Measurements from ENCODE around the gene FSCB. TPM values are rescaled to one million over a fixed set of nuclear protein-coding genes. Genes with fewer than 3 reads are reported as not detected.

The FSCB gene
- total and polyA plus RNA-seq, 2 of the 4 experiments (the other 2 are of a cell fraction) = under 0.01 TPM; not detected in 1

GRCh38 chr14:44461811-44462210 is 45.3 kb downstream of the FSCB start:
- in situ Hi-C loops (cut with MboI; ENCODE audit: low sequenced_read_pairs) (no loop called here), dilution Hi-C loops (cut with HindIII; ENCODE audit: low sequenced_read_pairs, unreplicated experiment) (no loop called here), intact Hi-C loops (cut with micrococcal nuclease) (no loop called here)
- Histone ChIP-seq H4K20me1 (ENCODE audit: insufficient read depth, low read length) (no peaks in the 10 kb centered on the region), H3K56ac (ENCODE audit: extremely low read depth, insufficient read depth, low read length) (no peak overlapping the region), H4K5ac (ENCODE audit: low read depth, low read length) (no peak overlapping the region), H2AK9ac (replicated peaks; ENCODE audit: low read depth, low read length, poor library complexity) (no peak overlapping the region), H3K4ac (ENCODE audit: low read depth, low read length) (no peak overlapping the region), H3K18ac (ENCODE audit: low read depth, low read length) (no peak overlapping the region), H2AK5ac (ENCODE audit: low read depth, low read length) (no peak overlapping the region), H3K14ac (replicated peaks; ENCODE audit: low read depth, low read length) (no peak overlapping the region), H3K9ac (ENCODE audit: low read depth, low read length) (no peak overlapping the region), H3K27me3 (ENCODE audit: control insufficient read depth, insufficient read depth, low read length) (no peaks in the 10 kb centered on the region), H3K9me1 (ENCODE audit: insufficient read depth, low read length) (no peaks in the 10 kb centered on the region), H3K9me3 (ENCODE audit: control insufficient read depth, insufficient read depth, low read length) (peaks cover 6% of the 10 kb centered on the region; the same call in 1 of the 2 replicates), H3K4me1 (ENCODE audit: control insufficient read depth, insufficient read depth, low read length) (no peaks in the 10 kb centered on the region), H4K8ac (ENCODE audit: low read depth in 2 of 2, low read length in 2 of 2) (no peak overlapping the region), H3K36me3 (ENCODE audit: control insufficient read depth, insufficient read depth, low read length) (no peaks in the 10 kb centered on the region), H3K4me3 (ENCODE audit: insufficient read depth, low read depth, low read length) (no peak overlapping the region), H4K91ac (ENCODE audit: insufficient read depth, low read depth, low read length) (no peak overlapping the region), H2BK5ac (ENCODE audit: low read depth, low read length, poor library complexity, severe bottlenecking) (no peak overlapping the region), H3K27ac (ENCODE audit: insufficient read depth, low read length) (no peak overlapping the region), H3K79me1 (ENCODE audit: low read depth in 1 of 2, low read length in 2 of 2) (no peaks in the 10 kb centered on the region), H2BK15ac (ENCODE audit: low read depth, low read length) (no peak overlapping the region), H2BK20ac (ENCODE audit: low read depth, low read length) (no peak overlapping the region), H2AFZ (replicated peaks; ENCODE audit: low read length, poor library complexity) (no peak overlapping the region), H2BK120ac (ENCODE audit: low read depth, low read length) (no peak overlapping the region), H3K23ac (ENCODE audit: low read depth, low read length) (no peak overlapping the region), H3K4me2 (ENCODE audit: low read depth, low read length) (no peak overlapping the region)
- ATAC-seq (ENCODE audit: low read depth) = no peak
- TF ChIP-seq RAD21 (IDR thresholded peaks at IDR 0.05; ENCODE audit: low read length) (no peak), RFX5 (IDR thresholded peaks at IDR 0.05; ENCODE audit: low read depth, low read length) (no peak), CEBPB (IDR thresholded peaks at IDR 0.05; ENCODE audit: low read depth, low read length) (no peak), MAFK (IDR thresholded peaks at IDR 0.05; ENCODE audit: low read depth, low read length) (no peak), MAZ (IDR thresholded peaks at IDR 0.05; ENCODE audit: borderline replicate concordance, low read depth, low read length) (no peak), NFE2L2 (IDR thresholded peaks at IDR 0.05; ENCODE audit: low read depth, low read length) (no peak), SMC3 (IDR thresholded peaks at IDR 0.05; ENCODE audit: low read depth, low read length) (no peak), USF2 (IDR thresholded peaks at IDR 0.05; ENCODE audit: low read depth, low read length) (no peak)
- no TSS peak for BruUV-seq (replicated peaks)
- ChIA-PET POLR2A (ENCODE audit: unreplicated experiment) (no interaction called here), CTCF (no interaction called here)
- WGBS, 2 experiments (ENCODE audit: extremely low coverage in 2 of 2, insufficient read length in 1 of 2) = no CpG with 5 or more reads among the region's 2 CpGs
- no peak for DNase-seq

All from IMR-90 (cell line).